ENCODE data around the gene CAMK1D. TPM values are rescaled to one million over a fixed set of nuclear protein-coding genes. Genes with fewer than 3 reads are reported as not detected.
A peak's percentile ranks its signal among the peaks of the same experiment; 100 is the strongest.

Gene CAMK1D
- total and polyA plus RNA-seq, 10 of the 15 experiments (the other 5 are each of a cell fraction or from before 2014, with no cell fraction given) = 2.1 to 35.5 (median 14.7) TPM

- H3K9ac ChIP-seq (ENCODE audit: control insufficient read depth, insufficient read depth, low read length) = no peak overlapping the region; the same call in 1 of the 2 replicates
- H3K4me3 ChIP-seq = no peak overlapping the region
- intact Hi-C loops (cut with micrococcal nuclease; ENCODE audit: unreplicated experiment) = no loop called here
- H4K20me1 ChIP-seq (ENCODE audit: control insufficient read depth, insufficient read depth) = no peaks in the 10 kb centered on the region
- ChIA-PET SMC1A (ENCODE audit: uncharacterized antibody, unreplicated experiment) (interaction anchor here (0.9 to 1.3 kb wide), 2 partner anchors 9 kb away, joined by 3 read pairs; no protein-coding TSS in a partner anchor), CTCF (interaction anchor here (0.6 kb wide), 1 partner anchor 339 kb away, joined by 4 read pairs; no protein-coding TSS in a partner anchor), RAD21 (ENCODE audit: unreplicated experiment) (no interaction called here), POLR2A (no interaction called here)
- H2AFZ ChIP-seq (ENCODE audit: control insufficient read depth, low read depth, low read length) = no peak overlapping the region
- FAIRE-seq (no peak), DNase-seq (ENCODE audit: low read depth, low spot score) (no peak), ATAC-seq (no peak)
- H3K4me2 ChIP-seq (ENCODE audit: control insufficient read depth, insufficient read depth) = no peak overlapping the region
- H3K27ac ChIP-seq (ENCODE audit: control insufficient read depth, insufficient read depth) = 0 out of 2 replicates have a peak overlapping the region, but pooled peaks have one; percentile 11
- TF ChIP-seq CBX3 (IDR thresholded peaks at IDR 0.05; ENCODE audit: borderline replicate concordance, low read depth) = no peak
- TF ChIP-seq HDAC2 (IDR thresholded peaks at IDR 0.05) = no peak
- TF ChIP-seq IRF5 (IDR thresholded peaks at IDR 0.05; ENCODE audit: borderline replicate concordance) = no peak
- no peak for TF ChIP-seq TCF12 (IDR thresholded peaks at IDR 0.05; ENCODE audit: low read depth, low read length)
- TF ChIP-seq TBL1XR1 (IDR thresholded peaks at IDR 0.05; ENCODE audit: low read depth, low read length) = no peak
- no peak for TF ChIP-seq GATAD2B (conservative IDR thresholded peaks at IDR 0.05; ENCODE audit: low read depth)
- no peak for TF ChIP-seq SREBF1 (IDR thresholded peaks at IDR 0.05; ENCODE audit: low read length)
- TF ChIP-seq E4F1 (IDR thresholded peaks at IDR 0.05; ENCODE audit: borderline replicate concordance, partially characterized antibody) = no peak
- TF ChIP-seq RFX5 (IDR thresholded peaks at IDR 0.05; ENCODE audit: low read depth, low read length) = no peak
- TF ChIP-seq MEF2B (IDR thresholded peaks at IDR 0.05; ENCODE audit: partially characterized antibody, poor library complexity, severe bottlenecking) = no peak
- TF ChIP-seq KDM1A (IDR thresholded peaks at IDR 0.05; ENCODE audit: borderline replicate concordance) = no peak
- TF ChIP-seq NBN (IDR thresholded peaks at IDR 0.05) = no peak
- TF ChIP-seq KLF5 (IDR thresholded peaks at IDR 0.05; ENCODE audit: partially characterized antibody) = no peak
- no peak for TF ChIP-seq BCLAF1 (IDR thresholded peaks at IDR 0.05)
- TF ChIP-seq CHD4 (IDR thresholded peaks at IDR 0.05) = no peak
- no peak for TF ChIP-seq NFYA (IDR thresholded peaks at IDR 0.05; ENCODE audit: borderline replicate concordance, low read depth, low read length)
- no peak for TF ChIP-seq SMAD5 (IDR thresholded peaks at IDR 0.05; ENCODE audit: low read depth)
- no peak for TF ChIP-seq PML (IDR thresholded peaks at IDR 0.05; ENCODE audit: low read length)
- no peak for TF ChIP-seq ZZZ3 (IDR thresholded peaks at IDR 0.05; ENCODE audit: control insufficient read depth, insufficient read length, low read depth)
- no peaks in the 10 kb centered on the region for H3K27me3 ChIP-seq (replicated peaks in 1 of 2; ENCODE audit: control insufficient read depth in 2 of 2, insufficient read depth in 2 of 2, low read length in 1 of 2)
- WGBS (ENCODE audit: insufficient coverage, insufficient replicate concordance, low lambda C conversion rate, missing lambda C conversion rate) = 4% methylated on average over 10 of the region's 10 CpGs
- no peaks in the 10 kb centered on the region; the same call in 2 of the 3 replicates for H3K9me3 ChIP-seq (replicated peaks; ENCODE audit: control insufficient read depth, insufficient read depth, low read length)
- no peaks in the 10 kb centered on the region; a peak in 1 of 4 replicates for H3K36me3 ChIP-seq (ENCODE audit: control insufficient read depth in 2 of 2, insufficient read depth in 2 of 2, low read length in 1 of 2)
- BruUV-seq (replicated peaks) = no TSS peak
- H3K79me2 ChIP-seq (ENCODE audit: control insufficient read depth, insufficient read depth, low read length) = no peaks in the 10 kb centered on the region; the same call in 1 of the 2 replicates
- in situ Hi-C loops (cut with MboI) = no loop called here
- peaks cover 4% of the 10 kb centered on the region for H3K4me1 ChIP-seq (ENCODE audit: control insufficient read depth, insufficient read depth, low read length)
Measured at GRCh38 chr10:12635127-12635541, 285.8 kb downstream of the CAMK1D start.

All from GM12878 (cell line).